ENCODE measurements around the gene TNP2. TPM values are rescaled to one million over a fixed set of nuclear protein-coding genes. Genes with fewer than 3 reads are reported as not detected.

TNP2 gene
- polyA plus RNA-seq, 1 of the 3 experiments (the other 2 are of a cell fraction) = not detected

- POLR2A ChIA-PET = interaction anchor here (0.7 to 1.5 kb wide), 10 partner anchors 57 to 311 kb away, joined by 3 to 9 read pairs (median 4); no protein-coding TSS in a partner anchor
- peak overlapping the region; percentile 87 for H3K9ac ChIP-seq
- TF ChIP-seq GATA2 (CRISPR knock-in tag; IDR thresholded peaks at IDR 0.05) = no peak
- TF ChIP-seq NFIC (IDR thresholded peaks at IDR 0.05; ENCODE audit: borderline replicate concordance) = 0 out of 2 replicates have a peak, but pooled peaks have one; percentile 2
- no peak for TF ChIP-seq CHD2 (IDR thresholded peaks at IDR 0.05; ENCODE audit: low read length, partially characterized antibody)
- H3K27ac ChIP-seq (ENCODE audit: low read depth in 2 of 2, low read length in 1 of 2) = peak overlapping the region; percentile 86 to 94
- peak overlapping the region; percentile 99 for H3K4me2 ChIP-seq
- peak overlapping the region; percentile 79 to 84 for H3K4me3 ChIP-seq (ENCODE audit: low read depth in 2 of 2, low read length in 1 of 2)
- no peaks in the 10 kb centered on the region for H3K9me2 ChIP-seq
- H2AFZ ChIP-seq (ENCODE audit: low read depth) = peak overlapping the region; percentile 85
- no peaks in the 10 kb centered on the region for H3K27me3 ChIP-seq (ENCODE audit: insufficient read depth)
- CTCF ChIA-PET = interaction anchor here (0.6 to 14.4 kb wide), 56 partner anchors 10 to 550 kb away, joined by 3 to 318 read pairs (median 5); partner anchors contain the start of genes PRM3 and TNP2
- peak; percentile 78 for DNase-seq
- H3K79me2 ChIP-seq (ENCODE audit: insufficient read depth) = peaks cover 25% of the 10 kb centered on the region
- peaks cover 19% of the 10 kb centered on the region for H3F3A ChIP-seq (replicated peaks; ENCODE audit: insufficient read depth)
- H3K9me3 ChIP-seq = no peaks in the 10 kb centered on the region
- H3K36me3 ChIP-seq (replicated peaks in 1 of 2; ENCODE audit: control insufficient read depth in 1 of 2, insufficient read depth in 2 of 2, low read length in 1 of 2) = peaks cover 3 to 4% of the 10 kb centered on the region in 2 experiments
- peaks cover 32% of the 10 kb centered on the region for H4K20me1 ChIP-seq (ENCODE audit: insufficient read depth)
- WGBS (ENCODE audit: low lambda C conversion rate) = 0% methylated on average over 4 of the region's 32 CpGs
- peaks cover 9 to 27% of the 10 kb centered on the region in 2 experiments; a peak in 3 of 4 replicates for H3K4me1 ChIP-seq (ENCODE audit: control insufficient read depth in 1 of 2, insufficient read depth in 2 of 2, low read depth in 1 of 2, low read length in 1 of 2)
Measured at GRCh38 chr16:11256661-11257130, 12.4 kb downstream of the TNP2 start.

- H3K36me3 ChIP-seq (replicated peaks in 1 of 2; ENCODE audit: control insufficient read depth in 1 of 2, insufficient read depth in 2 of 2, low read length in 1 of 2) = peaks cover 3 to 4% of the 10 kb centered on the region in 2 experiments
- H3K9ac ChIP-seq = peak within 1 kb of the TSS; percentile 87
- peaks cover 25% of the 10 kb centered on the region for H3K79me2 ChIP-seq (ENCODE audit: insufficient read depth)
- H2AFZ ChIP-seq (ENCODE audit: low read depth) = peak within 1 kb of the TSS; percentile 85
- H3K27me3 ChIP-seq (ENCODE audit: insufficient read depth) = no peaks in the 10 kb centered on the region
- DNase-seq = peak; percentile 95
- H3K4me2 ChIP-seq = peak within 1 kb of the TSS; percentile 99
- H3K4me1 ChIP-seq (ENCODE audit: control insufficient read depth in 1 of 2, insufficient read depth in 2 of 2, low read depth in 1 of 2, low read length in 1 of 2) = peaks cover 9 to 27% of the 10 kb centered on the region in 2 experiments; a peak in 3 of 4 replicates
- no peaks in the 10 kb centered on the region for H3K9me2 ChIP-seq
- ChIA-PET CTCF (interaction anchor here (0.6 to 14.4 kb wide), 91 partner anchors 10 to 365 kb away, joined by 3 to 318 read pairs (median 4); partner anchors contain the start of genes PRM3 and TNP2), POLR2A (interaction anchor here (0.7 to 1.5 kb wide), 11 partner anchors 56 to 311 kb away, joined by 3 to 9 read pairs (median 3); no protein-coding TSS in a partner anchor)
- peaks cover 22% of the 10 kb centered on the region for H3F3A ChIP-seq (replicated peaks; ENCODE audit: insufficient read depth)
- 1% methylated on average over 41 of the region's 100 CpGs for WGBS (ENCODE audit: low lambda C conversion rate)
- H3K4me3 ChIP-seq (ENCODE audit: low read depth in 2 of 2, low read length in 1 of 2) = peak within 1 kb of the TSS; percentile 79 to 84
- H4K20me1 ChIP-seq (ENCODE audit: insufficient read depth) = peaks cover 32% of the 10 kb centered on the region
- H3K27ac ChIP-seq (ENCODE audit: low read depth in 2 of 2, low read length in 1 of 2) = peak within 1 kb of the TSS; percentile 86 to 94
- no peaks in the 10 kb centered on the region for H3K9me3 ChIP-seq
- TF ChIP-seq JUND (IDR thresholded peaks at IDR 0.05) (no peak), TCF12 (IDR thresholded peaks at IDR 0.05) (no peak), NFIC (IDR thresholded peaks at IDR 0.05; ENCODE audit: borderline replicate concordance) (0 out of 2 replicates have a peak, but pooled peaks have one; percentile 18), RAD21 (IDR thresholded peaks at IDR 0.05; ENCODE audit: low read length) (peak; percentile 73), POLR2AphosphoS5 (IDR thresholded peaks at IDR 0.05; ENCODE audit: low read depth, low read length) (peak; percentile 98), GABPA (IDR thresholded peaks at IDR 0.05; ENCODE audit: low read depth) (no peak), CHD2 (IDR thresholded peaks at IDR 0.05; ENCODE audit: low read length, partially characterized antibody) (peak; percentile 45), RXRA (IDR thresholded peaks at IDR 0.05; ENCODE audit: borderline replicate concordance, low read depth) (no peak), NRF1 (IDR thresholded peaks at IDR 0.05; ENCODE audit: low read depth, low read length) (peak; percentile 69), MXI1 (IDR thresholded peaks at IDR 0.05; ENCODE audit: low read depth, low read length) (peak; percentile 49; the same call in 1 of the 2 replicates), EZH2phosphoT487 (IDR thresholded peaks at IDR 0.05; ENCODE audit: borderline replicate concordance, low read depth) (no peak), FOXJ3 (CRISPR knock-in tag; IDR thresholded peaks at IDR 0.05) (no peak)
- TF ChIP-seq, protein P1, sequence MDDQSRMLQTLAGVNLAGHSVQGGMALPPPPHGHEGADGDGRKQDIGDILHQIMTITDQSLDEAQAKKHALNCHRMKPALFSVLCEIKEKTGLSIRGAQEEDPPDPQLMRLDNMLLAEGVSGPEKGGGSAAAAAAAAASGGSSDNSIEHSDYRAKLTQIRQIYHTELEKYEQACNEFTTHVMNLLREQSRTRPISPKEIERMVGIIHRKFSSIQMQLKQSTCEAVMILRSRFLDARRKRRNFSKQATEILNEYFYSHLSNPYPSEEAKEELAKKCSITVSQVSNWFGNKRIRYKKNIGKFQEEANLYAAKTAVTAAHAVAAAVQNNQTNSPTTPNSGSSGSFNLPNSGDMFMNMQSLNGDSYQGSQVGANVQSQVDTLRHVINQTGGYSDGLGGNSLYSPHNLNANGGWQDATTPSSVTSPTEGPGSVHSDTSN (IDR thresholded peaks at IDR 0.05) = no peak
- TF ChIP-seq, protein P2, sequence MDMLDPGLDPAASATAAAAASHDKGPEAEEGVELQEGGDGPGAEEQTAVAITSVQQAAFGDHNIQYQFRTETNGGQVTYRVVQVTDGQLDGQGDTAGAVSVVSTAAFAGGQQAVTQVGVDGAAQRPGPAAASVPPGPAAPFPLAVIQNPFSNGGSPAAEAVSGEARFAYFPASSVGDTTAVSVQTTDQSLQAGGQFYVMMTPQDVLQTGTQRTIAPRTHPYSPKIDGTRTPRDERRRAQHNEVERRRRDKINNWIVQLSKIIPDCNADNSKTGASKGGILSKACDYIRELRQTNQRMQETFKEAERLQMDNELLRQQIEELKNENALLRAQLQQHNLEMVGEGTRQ (IDR thresholded peaks at IDR 0.05; ENCODE audit: borderline replicate concordance, low read depth, low read length) = no peak
- TF ChIP-seq, protein P3, sequence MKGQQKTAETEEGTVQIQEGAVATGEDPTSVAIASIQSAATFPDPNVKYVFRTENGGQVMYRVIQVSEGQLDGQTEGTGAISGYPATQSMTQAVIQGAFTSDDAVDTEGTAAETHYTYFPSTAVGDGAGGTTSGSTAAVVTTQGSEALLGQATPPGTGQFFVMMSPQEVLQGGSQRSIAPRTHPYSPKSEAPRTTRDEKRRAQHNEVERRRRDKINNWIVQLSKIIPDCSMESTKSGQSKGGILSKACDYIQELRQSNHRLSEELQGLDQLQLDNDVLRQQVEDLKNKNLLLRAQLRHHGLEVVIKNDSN (IDR thresholded peaks at IDR 0.05; ENCODE audit: borderline replicate concordance, low read depth) = no peak
- TF ChIP-seq, protein P4, sequence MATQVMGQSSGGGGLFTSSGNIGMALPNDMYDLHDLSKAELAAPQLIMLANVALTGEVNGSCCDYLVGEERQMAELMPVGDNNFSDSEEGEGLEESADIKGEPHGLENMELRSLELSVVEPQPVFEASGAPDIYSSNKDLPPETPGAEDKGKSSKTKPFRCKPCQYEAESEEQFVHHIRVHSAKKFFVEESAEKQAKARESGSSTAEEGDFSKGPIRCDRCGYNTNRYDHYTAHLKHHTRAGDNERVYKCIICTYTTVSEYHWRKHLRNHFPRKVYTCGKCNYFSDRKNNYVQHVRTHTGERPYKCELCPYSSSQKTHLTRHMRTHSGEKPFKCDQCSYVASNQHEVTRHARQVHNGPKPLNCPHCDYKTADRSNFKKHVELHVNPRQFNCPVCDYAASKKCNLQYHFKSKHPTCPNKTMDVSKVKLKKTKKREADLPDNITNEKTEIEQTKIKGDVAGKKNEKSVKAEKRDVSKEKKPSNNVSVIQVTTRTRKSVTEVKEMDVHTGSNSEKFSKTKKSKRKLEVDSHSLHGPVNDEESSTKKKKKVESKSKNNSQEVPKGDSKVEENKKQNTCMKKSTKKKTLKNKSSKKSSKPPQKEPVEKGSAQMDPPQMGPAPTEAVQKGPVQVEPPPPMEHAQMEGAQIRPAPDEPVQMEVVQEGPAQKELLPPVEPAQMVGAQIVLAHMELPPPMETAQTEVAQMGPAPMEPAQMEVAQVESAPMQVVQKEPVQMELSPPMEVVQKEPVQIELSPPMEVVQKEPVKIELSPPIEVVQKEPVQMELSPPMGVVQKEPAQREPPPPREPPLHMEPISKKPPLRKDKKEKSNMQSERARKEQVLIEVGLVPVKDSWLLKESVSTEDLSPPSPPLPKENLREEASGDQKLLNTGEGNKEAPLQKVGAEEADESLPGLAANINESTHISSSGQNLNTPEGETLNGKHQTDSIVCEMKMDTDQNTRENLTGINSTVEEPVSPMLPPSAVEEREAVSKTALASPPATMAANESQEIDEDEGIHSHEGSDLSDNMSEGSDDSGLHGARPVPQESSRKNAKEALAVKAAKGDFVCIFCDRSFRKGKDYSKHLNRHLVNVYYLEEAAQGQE (IDR thresholded peaks at IDR 0.05; ENCODE audit: low read depth, low read length) = no peak
- TF ChIP-seq, protein P5, sequence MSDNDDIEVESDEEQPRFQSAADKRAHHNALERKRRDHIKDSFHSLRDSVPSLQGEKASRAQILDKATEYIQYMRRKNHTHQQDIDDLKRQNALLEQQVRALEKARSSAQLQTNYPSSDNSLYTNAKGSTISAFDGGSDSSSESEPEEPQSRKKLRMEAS (IDR thresholded peaks at IDR 0.05; ENCODE audit: low read depth) = peak; percentile 33; the same call in 1 of the 2 replicates
Measured at GRCh38 chr16:11255737-11256660, 13.1 kb downstream of the TNP2 start, which contains the start of gene SOCS1. Gene SOCS1, minus strand, starts transcription at chr16:11256204. Its CDS starts 726 bp downstream, at chr16:11255478.

Measured in SK-N-SH (cell line).